PC-9 (cell line): Measurements from ENCODE around the gene ZDHHC14. TPM values are rescaled to one million over a fixed set of nuclear protein-coding genes. Genes with fewer than 3 reads are reported as not detected.
A peak's percentile ranks its signal among the peaks of the same experiment; 100 is the strongest.

ENCODE experiments used
- BruUV-seq: library from RNA; stranded (reverse); fragments of 400-500 nt; replicated peaks from 2 replicates; lab custom pipeline; 2021; lab: Mats Ljungman, UMichigan
- CTCF ChIA-PET: fragments of 300-600 bp; sonication (Branson Sonifier 250); formaldehyde crosslinking; loops from one replicate; lab custom pipeline; 2022; ENCODE audit warnings: antibody characterized with exemption; lab: Charles Lee
- POLR2A ChIA-PET: fragments of 300-600 bp; sonication (Branson Sonifier 250); formaldehyde crosslinking; loops from one replicate; lab custom pipeline; 2022; ENCODE audit warnings: antibody characterized with exemption; ENCODE audit not compliant: unreplicated experiment; lab: Charles Lee
- DNase-seq, 2 experiments: peaks; one replicate each; pipeline versions ENCODE4 v3.0.0 to v3.0.0-alpha.2; 2015 to 2022; ENCODE audit warnings: mixed read lengths in 1 of 2
- H2AFZ ChIP-seq: fragments of 200-600 bp; sonication (generic); 2 replicates; pipeline ENCODE4 v1.8.1; 2017; ENCODE audit warnings: antibody characterized with exemption
- H3F3A ChIP-seq: fragments of 200-600 bp; sonication (generic); 2 replicates; pipeline ENCODE4 v1.8.1; 2017; ENCODE audit warnings: antibody characterized with exemption, mild to moderate bottlenecking, low read depth; ENCODE audit not compliant: insufficient read depth
- H3K27ac ChIP-seq: fragments of 200-600 bp; sonication (generic); 2 replicates; pipeline ENCODE4 v1.6.1; 2016; ENCODE audit warnings: mixed run types
- H3K27me3 ChIP-seq: fragments of 200-600 bp; sonication (generic); 2 replicates; pipeline ENCODE4 v1.6.1; 2016; ENCODE audit warnings: low read depth, mixed run types; ENCODE audit not compliant: insufficient read depth
- H3K36me3 ChIP-seq: fragments of 200-600 bp; sonication (generic); 2 replicates; pipeline ENCODE4 v1.6.1; 2016; ENCODE audit warnings: low read depth, mixed run types
- H3K4me1 ChIP-seq: fragments of 200-600 bp; sonication (generic); replicated peaks from 2 replicates; pipeline ENCODE4 v1.6.1; 2016; ENCODE audit warnings: mixed run types; ENCODE audit not compliant: insufficient read depth
- H3K4me2 ChIP-seq: fragments of 200-600 bp; sonication (generic); 2 replicates; pipeline ENCODE4 v1.6.1; 2017; ENCODE audit warnings: mixed run types
- H3K4me3 ChIP-seq: fragments of 200-600 bp; sonication (generic); 2 replicates; pipeline ENCODE4 v1.6.1; 2016; ENCODE audit warnings: mixed run types
- H3K79me2 ChIP-seq: fragments of 200-600 bp; sonication (generic); 2 replicates; pipeline ENCODE4 v1.6.1; 2017; ENCODE audit warnings: low read depth, mixed run types
- H3K9me2 ChIP-seq: fragments of 200-600 bp; sonication (generic); 2 replicates; pipeline ENCODE4 v1.8.1; 2017; ENCODE audit warnings: mild to moderate bottlenecking; ENCODE audit not compliant: insufficient read depth
- H3K9me3 ChIP-seq: fragments of 200-600 bp; sonication (generic); 2 replicates; pipeline ENCODE4 v1.8.1; 2016; ENCODE audit warnings: low read depth; ENCODE audit not compliant: insufficient read depth
- H4K20me1 ChIP-seq: fragments of 200-600 bp; sonication (generic); 2 replicates; pipeline ENCODE4 v1.8.1; 2017; ENCODE audit not compliant: insufficient read depth
- CTCF ChIP-seq: fragments of 200-600 bp; sonication (generic); conservative IDR thresholded peaks from 2 replicates; pipeline ENCODE4 v1.6.1; 2017; ENCODE audit warnings: mixed run types, antibody characterized with exemption, mild to moderate bottlenecking, moderate library complexity
- EZH2 ChIP-seq: fragments of 200-600 bp; sonication (generic); IDR thresholded peaks from 2 replicates; pipeline ENCODE4 v1.8.0; 2017; ENCODE audit warnings: antibody characterized with exemption, low read depth
- intact Hi-C: fragments of 100-400 bp; cut with micrococcal nuclease; formaldehyde crosslinking; loops from one replicate; pipeline ENCODE4 v1.10.0; 2022; ENCODE audit not compliant: unreplicated experiment
- total RNA-seq: library from RNA; stranded (reverse); gene quantifications from 2 replicates; pipeline ENCODE4 v1.2.3, GENCODE V29; 2021

The ZDHHC14 gene
- total RNA-seq, 1 experiment from 2014 or later = 5.6 TPM

- ChIA-PET CTCF (no interaction called here), POLR2A (no interaction called here)
- H4K20me1 ChIP-seq = no peaks in the 10 kb centered on the region
Measured at GRCh38 chr6:157376706-157377230, 4.2 kb upstream of the ZDHHC14 start.

GRCh38 chr6:157379656-157380457 lies 1.1 kb upstream of the ZDHHC14 start:
- CTCF ChIA-PET = interaction anchor here (0.6 to 0.8 kb wide), 5 partner anchors 10 to 826 kb away, joined by 3 to 15 read pairs (median 6); partner anchors contain the start of gene TMEM242
- H4K20me1 ChIP-seq = no peaks in the 10 kb centered on the region
- H3K4me1 ChIP-seq = peaks cover 20% of the 10 kb centered on the region
- POLR2A ChIA-PET = interaction anchor here (0.5 to 1.1 kb wide), 6 partner anchors 25 to 225 kb away, joined by 3 to 13 read pairs (median 4); partner anchors contain the start of gene TMEM242
- H2AFZ ChIP-seq = peak overlapping the region; percentile 92
- DNase-seq = peak; percentile 74 to 77
- BruUV-seq = no TSS peak
- H3K9me2 ChIP-seq = no peaks in the 10 kb centered on the region
- no peaks in the 10 kb centered on the region for H3K36me3 ChIP-seq
- TF ChIP-seq CTCF (no peak), EZH2 (no peak)
- peaks cover 22% of the 10 kb centered on the region for H3K79me2 ChIP-seq
- H3K9me3 ChIP-seq = no peaks in the 10 kb centered on the region
- 0 out of 2 replicates have a peak, but pooled peaks cover 3% of the 10 kb centered on the region for H3F3A ChIP-seq
- intact Hi-C loops = loop anchor here (1.0 kb wide), 1 partner anchor 57 kb away; the partner anchor contains the start of gene TMEM242
- H3K4me2 ChIP-seq = peak overlapping the region; percentile 94
- H3K4me3 ChIP-seq = peak overlapping the region; percentile 77
- no peaks in the 10 kb centered on the region for H3K27me3 ChIP-seq
- H3K27ac ChIP-seq = peak overlapping the region; percentile 34; the same call in 1 of the 2 replicates

More at GRCh38 chr6:157376706-157377230, 4.2 kb upstream of the ZDHHC14 start:
- Histone ChIP-seq H3F3A (0 out of 2 replicates have a peak, but pooled peaks cover 5% of the 10 kb centered on the region), H3K36me3 (no peaks in the 10 kb centered on the region), H3K9me2 (no peaks in the 10 kb centered on the region), H3K79me2 (no peaks in the 10 kb centered on the region), H3K4me2 (no peak overlapping the region), H3K9me3 (no peaks in the 10 kb centered on the region), H3K4me3 (no peak overlapping the region), H2AFZ (no peak overlapping the region), H3K27me3 (no peaks in the 10 kb centered on the region), H3K4me1 (peaks cover 5% of the 10 kb centered on the region), H3K27ac (no peak overlapping the region)
- intact Hi-C loops = no loop called here
- TF ChIP-seq CTCF (no peak), EZH2 (no peak)
- no peak for DNase-seq
- no TSS peak for BruUV-seq

- Histone ChIP-seq H3K4me2 (peak overlapping the region; percentile 94), H3K9me3 (no peaks in the 10 kb centered on the region), H3K4me3 (peak overlapping the region; percentile 77), H4K20me1 (no peaks in the 10 kb centered on the region), H3K79me2 (peaks cover 26% of the 10 kb centered on the region), H3K4me1 (peaks cover 20% of the 10 kb centered on the region), H3F3A (no peaks in the 10 kb centered on the region), H3K9me2 (no peaks in the 10 kb centered on the region), H3K36me3 (no peaks in the 10 kb centered on the region), H2AFZ (peak overlapping the region; percentile 92), H3K27ac (peak overlapping the region; percentile 34; the same call in 1 of the 2 replicates), H3K27me3 (no peaks in the 10 kb centered on the region)
- DNase-seq = no peak
- BruUV-seq = TSS peak; percentile 49
- ChIA-PET CTCF (interaction anchor here (0.6 to 0.8 kb wide), 3 partner anchors 10 to 825 kb away, joined by 5 to 15 read pairs (median 7); no protein-coding TSS in a partner anchor), POLR2A (interaction anchor here (0.5 to 1.1 kb wide), 5 partner anchors 24 to 225 kb away, joined by 4 to 13 read pairs (median 5); partner anchors contain the start of gene TMEM242)
- TF ChIP-seq CTCF (no peak), EZH2 (no peak)
- intact Hi-C loops = loop anchor here (1.0 kb wide), 1 partner anchor 57 kb away; the partner anchor contains the start of gene TMEM242
Measured at GRCh38 chr6:157380458-157380778, 572 bp upstream of the ZDHHC14 start.
